NB4 (cell line): ENCODE data around the gene PEAK3.
A peak's percentile ranks its signal among the peaks of the same experiment; 100 is the strongest.
"Not testable (repeated sequence)": the region's sequence is repeated elsewhere in the genome, so short reads cannot be mapped to it uniquely, and the experiment has no call there.

Experiments used
- DNase-seq: peaks from one replicate; pipeline ENCODE4 v3.0.0; 2010; ENCODE audit warnings: low read depth
- H3K4me3 ChIP-seq: one replicate; pipeline ENCODE4 v1.5.1; 2011; ENCODE audit warnings: mild to moderate bottlenecking, low read depth, low read length, moderate library complexity
- MYC ChIP-seq: IDR thresholded peaks from 2 replicates; pipeline ENCODE4 v1.6.1; 2011; ENCODE audit warnings: low read depth, low read length
- POLR2A ChIP-seq: IDR thresholded peaks from 2 replicates; pipeline ENCODE4 v1.6.1; 2011; ENCODE audit warnings: mild to moderate bottlenecking; ENCODE audit not compliant: insufficient read length; ENCODE audit errors: extremely low read depth
- TF ChIP-seq, protein P1 (sequence below): IDR thresholded peaks from 2 replicates; pipeline ENCODE4 v1.6.1; 2011; ENCODE audit warnings: low read depth, low read length
- TF ChIP-seq, protein P2 (sequence below): IDR thresholded peaks from one replicate; pipeline ENCODE4 v1.5.1; 2012; ENCODE audit warnings: low read depth, low read length

The PEAK3 gene

DNA sequence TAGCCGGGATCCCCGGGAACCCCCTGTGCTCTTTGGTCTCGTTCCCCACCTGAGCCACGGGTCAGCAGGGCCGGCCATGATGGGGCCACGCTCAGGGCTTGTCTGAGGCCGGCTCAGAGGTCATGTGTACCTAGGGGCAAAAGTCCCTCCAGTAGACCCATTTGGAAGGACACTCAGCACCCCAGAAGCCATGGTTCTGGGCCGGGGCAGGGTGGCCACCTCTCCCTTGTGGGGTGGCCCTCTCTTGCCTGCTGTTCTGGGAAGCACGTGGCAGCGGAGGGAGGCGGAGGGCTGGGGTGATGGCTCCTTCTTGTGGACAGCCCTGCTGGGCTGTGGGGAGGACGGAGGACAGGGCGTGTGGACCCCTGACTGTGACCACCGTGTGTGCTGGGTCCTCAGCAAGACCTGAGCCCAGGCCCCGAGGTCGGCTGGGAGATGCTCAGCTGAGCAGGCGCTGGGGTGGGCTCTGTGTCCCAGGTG is 6.4 kb upstream of the PEAK3 start:
- DNase-seq = no peak
- H3K4me3 ChIP-seq = no peak overlapping the region
- TF ChIP-seq MYC = no peak
- TF ChIP-seq, protein P1, sequence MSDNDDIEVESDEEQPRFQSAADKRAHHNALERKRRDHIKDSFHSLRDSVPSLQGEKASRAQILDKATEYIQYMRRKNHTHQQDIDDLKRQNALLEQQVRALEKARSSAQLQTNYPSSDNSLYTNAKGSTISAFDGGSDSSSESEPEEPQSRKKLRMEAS = no peak
- TF ChIP-seq, protein P2, sequence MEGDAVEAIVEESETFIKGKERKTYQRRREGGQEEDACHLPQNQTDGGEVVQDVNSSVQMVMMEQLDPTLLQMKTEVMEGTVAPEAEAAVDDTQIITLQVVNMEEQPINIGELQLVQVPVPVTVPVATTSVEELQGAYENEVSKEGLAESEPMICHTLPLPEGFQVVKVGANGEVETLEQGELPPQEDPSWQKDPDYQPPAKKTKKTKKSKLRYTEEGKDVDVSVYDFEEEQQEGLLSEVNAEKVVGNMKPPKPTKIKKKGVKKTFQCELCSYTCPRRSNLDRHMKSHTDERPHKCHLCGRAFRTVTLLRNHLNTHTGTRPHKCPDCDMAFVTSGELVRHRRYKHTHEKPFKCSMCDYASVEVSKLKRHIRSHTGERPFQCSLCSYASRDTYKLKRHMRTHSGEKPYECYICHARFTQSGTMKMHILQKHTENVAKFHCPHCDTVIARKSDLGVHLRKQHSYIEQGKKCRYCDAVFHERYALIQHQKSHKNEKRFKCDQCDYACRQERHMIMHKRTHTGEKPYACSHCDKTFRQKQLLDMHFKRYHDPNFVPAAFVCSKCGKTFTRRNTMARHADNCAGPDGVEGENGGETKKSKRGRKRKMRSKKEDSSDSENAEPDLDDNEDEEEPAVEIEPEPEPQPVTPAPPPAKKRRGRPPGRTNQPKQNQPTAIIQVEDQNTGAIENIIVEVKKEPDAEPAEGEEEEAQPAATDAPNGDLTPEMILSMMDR = no peak
- TF ChIP-seq POLR2A = no peak

DNA sequence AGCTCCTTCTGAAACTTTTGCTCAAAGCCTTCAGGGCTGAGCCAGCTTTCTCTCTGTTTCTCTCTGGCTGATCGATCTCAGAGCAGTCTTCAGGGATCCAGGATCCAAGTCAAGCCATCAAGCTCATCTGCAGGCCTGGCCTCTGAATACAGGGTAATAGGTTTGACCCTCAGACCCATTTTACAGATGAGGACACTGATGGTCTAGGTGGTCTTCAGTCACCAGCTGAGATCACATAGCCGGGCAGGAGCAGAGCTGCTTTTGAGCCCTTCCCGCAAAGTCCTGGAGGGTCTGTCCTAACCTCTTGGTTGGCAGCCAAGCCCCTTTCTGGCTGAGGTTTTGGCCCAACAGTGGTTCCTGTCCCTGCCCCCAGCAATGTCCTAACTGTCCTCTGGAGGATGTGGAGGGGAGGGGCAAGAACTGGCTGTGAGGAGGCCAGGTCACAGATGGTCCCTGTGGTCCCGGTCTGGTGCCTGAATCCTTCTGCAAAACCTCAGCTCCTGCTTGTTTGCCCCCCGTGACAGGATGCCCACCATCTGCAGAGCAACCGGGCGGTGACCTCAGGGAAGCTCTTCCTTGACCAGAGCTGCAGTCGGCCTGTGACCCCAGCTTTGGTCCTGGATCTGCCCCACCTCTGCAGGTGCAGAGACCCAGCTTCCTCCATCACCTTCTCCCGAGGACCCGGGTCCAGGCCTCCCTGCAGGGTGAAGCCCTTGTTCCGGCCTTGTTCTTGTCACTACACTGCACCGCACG is 5.8 kb upstream of the PEAK3 start:
- H3K4me3 ChIP-seq = no peak overlapping the region
- peak; percentile 47 for DNase-seq
- TF ChIP-seq MYC (no peak), POLR2A (no peak)
- TF ChIP-seq, protein P1 = no peak
- TF ChIP-seq, protein P2 = no peak

DNA sequence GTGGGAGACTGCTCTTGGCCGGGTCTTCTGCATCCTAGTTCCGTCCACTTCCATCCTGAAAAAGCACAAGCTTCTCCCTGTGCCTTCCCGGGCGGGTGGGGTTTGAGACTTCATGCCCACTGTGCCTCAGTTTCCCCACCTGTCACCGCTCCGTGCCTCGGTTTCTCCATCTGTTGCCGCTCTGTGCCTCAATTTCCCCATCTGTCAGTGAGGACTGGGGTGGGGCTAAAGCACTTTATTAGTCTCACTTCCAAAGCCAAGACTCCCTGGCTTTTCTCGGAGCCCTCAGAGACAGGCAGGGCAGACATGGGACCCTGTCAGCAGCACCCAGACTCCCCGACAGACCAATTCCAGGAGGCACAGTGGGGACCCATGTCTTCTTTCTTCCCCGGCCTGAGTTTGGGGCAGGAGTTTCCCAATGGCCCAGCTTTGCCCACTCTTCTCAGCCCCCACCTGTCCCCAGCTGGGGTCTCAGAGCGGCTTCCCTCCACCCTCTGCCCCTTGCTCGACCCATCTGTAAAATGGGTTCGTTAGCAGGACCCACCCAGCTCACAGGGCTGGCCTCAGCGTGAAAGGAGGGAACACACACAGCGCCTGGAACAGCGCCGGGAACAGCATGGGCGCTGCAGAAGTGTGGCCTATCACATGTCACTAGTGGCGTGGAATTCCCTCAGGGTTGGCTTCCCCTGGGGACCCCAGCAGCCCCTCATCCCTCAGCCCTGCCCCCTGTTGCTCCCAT is 4.6 kb upstream of the PEAK3 start:
- TF ChIP-seq POLR2A (no peak), MYC (no peak)
- TF ChIP-seq, protein P2 = no peak
- TF ChIP-seq, protein P1 = no peak
- H3K4me3 ChIP-seq = no peak overlapping the region

DNA sequence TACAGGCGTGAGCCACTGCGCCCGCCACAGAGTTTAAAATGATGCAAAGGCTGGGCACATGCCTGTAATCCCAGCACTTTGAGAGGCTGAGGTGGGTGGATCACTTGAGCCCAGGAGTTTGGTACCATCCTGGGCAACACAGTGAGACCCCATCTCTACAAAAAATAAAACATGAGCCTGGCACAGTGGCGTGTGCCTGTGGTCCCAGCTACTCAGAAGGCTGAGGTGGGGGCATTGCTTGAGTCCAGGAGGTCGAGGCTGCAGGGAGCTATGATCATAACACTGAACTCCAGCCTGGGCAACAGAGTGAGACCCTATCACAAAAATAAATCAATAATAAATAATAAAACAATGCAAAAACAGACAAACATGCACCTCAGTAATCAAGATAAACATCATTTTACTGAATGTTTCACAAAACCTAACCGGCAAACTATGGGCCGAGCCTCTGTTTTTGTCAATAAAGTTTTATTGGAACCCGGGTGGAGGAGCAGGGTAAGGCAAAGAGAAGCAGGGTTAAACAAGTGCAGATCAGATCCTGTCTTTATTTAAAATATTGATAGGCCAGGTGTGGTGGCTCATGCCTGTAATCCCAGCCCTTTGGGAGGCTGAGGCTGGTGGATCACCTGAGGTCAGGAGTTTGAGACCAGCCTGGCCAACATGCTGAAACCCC is 2.0 kb upstream of the PEAK3 start:
- TF ChIP-seq, protein P2 = no peak
- TF ChIP-seq MYC = no peak
- TF ChIP-seq, protein P1 = no peak
- TF ChIP-seq POLR2A = no peak
- no peak for DNase-seq
- H3K4me3 ChIP-seq = no peak overlapping the region

More for the DNA sequence above, 4.6 kb upstream of the PEAK3 start:
- no peak for DNase-seq

DNA sequence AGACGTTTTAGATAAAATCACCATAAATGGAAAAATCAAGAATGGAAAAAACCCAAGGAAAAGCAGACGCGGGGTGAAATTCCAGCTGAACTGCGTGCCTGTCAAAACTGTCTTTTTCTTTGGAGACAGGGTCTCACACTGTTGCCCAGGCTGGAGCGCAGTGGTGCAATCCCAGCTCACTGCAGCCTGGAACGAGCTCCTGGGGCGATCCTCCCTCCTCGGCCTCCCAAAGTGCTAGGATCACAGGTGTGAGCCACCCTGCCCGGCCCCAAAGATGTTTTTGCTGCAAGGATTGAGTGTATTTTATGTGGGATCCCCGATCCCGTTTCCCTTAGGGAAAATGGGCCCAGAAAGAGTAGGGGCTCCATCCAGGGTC is 875 bp upstream of the PEAK3 start:
- no peak for DNase-seq
- TF ChIP-seq, protein P1 = no peak
- TF ChIP-seq MYC (no peak), POLR2A (no peak)
- TF ChIP-seq, protein P2 = no peak
- H3K4me3 ChIP-seq = no peak overlapping the region

DNA sequence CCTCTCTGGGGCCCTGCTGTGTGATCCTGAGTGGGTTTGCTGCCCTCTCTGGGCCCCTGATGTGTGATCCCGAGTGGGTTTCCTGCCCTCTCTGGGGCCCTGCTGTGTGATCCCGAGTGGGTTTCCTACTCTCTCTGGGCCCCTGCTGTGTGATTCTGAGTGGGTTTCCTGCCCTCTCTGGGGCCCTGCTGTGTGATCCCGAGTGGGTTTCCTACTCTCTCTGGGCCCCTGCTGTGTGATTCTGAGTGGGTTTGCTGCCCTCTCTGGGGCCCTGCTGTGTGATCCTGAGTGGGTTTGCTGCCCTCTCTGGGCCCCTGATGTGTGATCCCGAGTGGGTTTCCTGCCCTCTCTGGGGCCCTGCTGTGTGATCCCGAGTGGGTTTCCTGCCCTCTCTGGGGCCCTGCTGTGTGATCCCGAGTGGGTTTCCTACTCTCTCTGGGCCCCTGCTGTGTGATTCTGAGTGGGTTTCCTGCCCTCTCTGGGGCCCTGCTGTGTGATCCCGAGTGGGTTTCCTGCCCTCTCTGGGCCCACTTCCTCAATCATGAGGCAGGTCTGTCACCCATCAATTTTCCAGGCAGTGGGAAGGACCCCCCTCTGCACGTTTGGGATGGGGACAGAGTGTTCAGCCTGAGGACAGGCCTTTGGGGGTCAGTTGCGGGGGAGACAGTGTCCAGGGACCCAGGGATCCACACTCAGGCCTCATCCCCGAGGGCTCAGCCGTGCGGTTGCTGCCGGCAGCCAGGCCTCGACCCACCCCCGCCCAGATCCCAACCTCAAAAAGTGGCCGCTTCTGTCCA is 512 bp downstream of the PEAK3 start:
- not testable (repeated sequence) for DNase-seq, H3K4me3 ChIP-seq
